NB4 (cell line): ENCODE data around the gene PRDX5.

Source experiments
- CTCF ChIP-seq: IDR thresholded peaks from one replicate; pipeline ENCODE4 v1.5.1; 2012; ENCODE audit warnings: low read depth, low read length
- POLR2A ChIP-seq: IDR thresholded peaks from 2 replicates; pipeline ENCODE4 v1.6.1; 2011; ENCODE audit warnings: mild to moderate bottlenecking; ENCODE audit not compliant: insufficient read length; ENCODE audit errors: extremely low read depth

- peak; percentile 81 for TF ChIP-seq CTCF
- TF ChIP-seq POLR2A: no peak
These were observed 13.8 kb downstream of the PRDX5 start for GRCh38 chr11:64331569-64332371.
